Measurements from ENCODE around the gene BTN3A1.
A peak's percentile ranks its signal among the peaks of the same experiment; 100 is the strongest.
"Not testable (repeated sequence)": the region's sequence is repeated elsewhere in the genome, so short reads cannot be mapped to it uniquely, and the experiment has no call there.

The BTN3A1 gene

GRCh38 chr6:26415036-26415614, 13.1 kb downstream of the BTN3A1 start:
- no peak for DNase-seq

- no peak for DNase-seq
Measured at GRCh38 chr6:26415791-26416190, 13.7 kb downstream of the BTN3A1 start.

GRCh38 chr6:26416288-26416687, 14.2 kb downstream of the BTN3A1 start:
- no peak for DNase-seq

- DNase-seq, result not testable (repeated sequence)
Measured at GRCh38 chr6:26418077-26418476, 16.0 kb downstream of the BTN3A1 start.

GRCh38 chr6:26418795-26419194, 16.7 kb downstream of the BTN3A1 start:
- DNase-seq, result not testable (repeated sequence)

- no peak for DNase-seq
Measured at GRCh38 chr6:26420688-26421171, 18.7 kb downstream of the BTN3A1 start.

- peak; percentile 60 to 87 for DNase-seq
Measured at GRCh38 chr6:26421259-26422144, 19.4 kb downstream of the BTN3A1 start.

GRCh38 chr6:26422329-26422728, 20.3 kb downstream of the BTN3A1 start:
- no peak for DNase-seq

- no peak for DNase-seq
Measured at GRCh38 chr6:26426691-26427450, 24.8 kb downstream of the BTN3A1 start.

- no peak for DNase-seq
Measured at GRCh38 chr6:26427451-26427809, 25.4 kb downstream of the BTN3A1 start.

GRCh38 chr6:26428206-26428605, 26.1 kb downstream of the BTN3A1 start:
- DNase-seq, result no peak

- no peak for DNase-seq
Measured at GRCh38 chr6:26430787-26431186, 28.7 kb downstream of the BTN3A1 start.

GRCh38 chr6:26431258-26432172, 29.4 kb downstream of the BTN3A1 start:
- no peak for DNase-seq

- DNase-seq, result no peak
Measured at GRCh38 chr6:26432627-26433201, 30.6 kb downstream of the BTN3A1 start.

GRCh38 chr6:26433680-26434079, 31.6 kb downstream of the BTN3A1 start:
- not testable (repeated sequence) for DNase-seq

- DNase-seq, result no peak
Measured at GRCh38 chr6:26436018-26436417, 33.9 kb downstream of the BTN3A1 start.

- DNase-seq, result no peak
Measured at GRCh38 chr6:26437550-26437949, 35.5 kb downstream of the BTN3A1 start.

- DNase-seq, result no peak
Measured at GRCh38 chr6:26438000-26438399, 35.9 kb downstream of the BTN3A1 start.

- no peak for DNase-seq
Measured at GRCh38 chr6:26439151-26440125, 37.4 kb downstream of the BTN3A1 start.

GRCh38 chr6:26440977-26441358, 38.9 kb downstream of the BTN3A1 start:
- no peak for DNase-seq

GRCh38 chr6:26441977-26442376, 39.9 kb downstream of the BTN3A1 start:
- DNase-seq, result no peak
